ENCODE results near the gene KRTAP1-1. TPM values are rescaled to one million over a fixed set of nuclear protein-coding genes. Genes with fewer than 3 reads are reported as not detected.
"Not testable (repeated sequence)": the region's sequence is repeated elsewhere in the genome, so short reads cannot be mapped to it uniquely, and the experiment has no call there.

Gene KRTAP1-1
- not detected in 2 replicates for total RNA-seq

GRCh38 chr17:41040783-41041571 is at the start of gene KRTAP1-1:
KRTAP1-1 (minus strand) TSS chr17:41041450; CDS start chr17:41041397, 53 bp downstream.
- intact Hi-C loops (cut with micrococcal nuclease) = not testable (repeated sequence)

GRCh38 chr17:41088760-41089352 is 47.6 kb upstream of the KRTAP1-1 start:
- intact Hi-C loops (cut with micrococcal nuclease) = not testable (repeated sequence)

GRCh38 chr17:41084100-41084856 is 43.0 kb upstream of the KRTAP1-1 start, which contains the start of gene KRTAP4-7:
KRTAP4-7 (plus strand) TSS chr17:41084150; CDS start chr17:41084207, 57 bp downstream.
- intact Hi-C loops (cut with micrococcal nuclease) = loop anchor here (2.0 kb wide), 1 partner anchor 55 kb away; no protein-coding TSS in a partner anchor

GRCh38 chr17:41083427-41083826 is 42.2 kb upstream of the KRTAP1-1 start:
- intact Hi-C loops (cut with micrococcal nuclease) = not testable (repeated sequence)

GRCh38 chr17:41082626-41083025 is 41.4 kb upstream of the KRTAP1-1 start:
- intact Hi-C loops (cut with micrococcal nuclease) = no loop called here

- intact Hi-C loops (cut with micrococcal nuclease) = no loop called here
Observed at GRCh38 chr17:41076788-41077187, 35.5 kb upstream of the KRTAP1-1 start.

GRCh38 chr17:41073676-41074075 is 32.4 kb upstream of the KRTAP1-1 start:
- intact Hi-C loops (cut with micrococcal nuclease) = no loop called here

- intact Hi-C loops (cut with micrococcal nuclease) = no loop called here
Observed at GRCh38 chr17:41071606-41072360, 30.5 kb upstream of the KRTAP1-1 start.

- intact Hi-C loops (cut with micrococcal nuclease) = no loop called here
Observed at GRCh38 chr17:41069031-41069430, 27.8 kb upstream of the KRTAP1-1 start.

- intact Hi-C loops (cut with micrococcal nuclease) = no loop called here
Observed at GRCh38 chr17:41067281-41067680, 26.0 kb upstream of the KRTAP1-1 start.

GRCh38 chr17:41065829-41066624 is 24.8 kb upstream of the KRTAP1-1 start, which contains the start of gene KRTAP2-4:
KRTAP2-4 (minus strand) TSS chr17:41065879; CDS start chr17:41065845, 34 bp downstream.
- intact Hi-C loops (cut with micrococcal nuclease) = no loop called here

- intact Hi-C loops (cut with micrococcal nuclease) = not testable (repeated sequence)
Observed at GRCh38 chr17:41065016-41065689, 23.9 kb upstream of the KRTAP1-1 start.

- intact Hi-C loops (cut with micrococcal nuclease) = no loop called here
Observed at GRCh38 chr17:41064301-41064700, 23.1 kb upstream of the KRTAP1-1 start.

- intact Hi-C loops (cut with micrococcal nuclease) = no loop called here
Observed at GRCh38 chr17:41063449-41063848, 22.2 kb upstream of the KRTAP1-1 start.

GRCh38 chr17:41061964-41062363 is 20.7 kb upstream of the KRTAP1-1 start:
- intact Hi-C loops (cut with micrococcal nuclease) = no loop called here

GRCh38 chr17:41060052-41060604 is 18.9 kb upstream of the KRTAP1-1 start, which contains the start of gene KRTAP2-3:
KRTAP2-3 (minus strand) TSS chr17:41060114; CDS start chr17:41060050, 64 bp downstream.
- intact Hi-C loops (cut with micrococcal nuclease) = no loop called here

GRCh38 chr17:41059276-41060051 is 18.2 kb upstream of the KRTAP1-1 start:
- intact Hi-C loops (cut with micrococcal nuclease) = not testable (repeated sequence)

GRCh38 chr17:41058741-41059140 is 17.5 kb upstream of the KRTAP1-1 start:
- intact Hi-C loops (cut with micrococcal nuclease) = no loop called here
